Forelimb muscle (tissue), 1 donor: Measurements from ENCODE around the gene TULP4. TPM values are rescaled to one million over a fixed set of nuclear protein-coding genes. Genes with fewer than 3 reads are reported as not detected.
A peak's percentile ranks its signal among the peaks of the same experiment; 100 is the strongest.

ENCODE experiments used
- DNase-seq: peaks from one replicate; pipeline ENCODE4 v3.0.0-alpha.2; 2013; ENCODE audit warnings: low read depth
- polyA plus RNA-seq: library from polyadenylated mRNA; unstranded; fragments of 120-200 nt; gene quantifications from one replicate; pipeline ENCODE4 v1.2.1, GENCODE V29; 2013; ENCODE audit not compliant: insufficient read length

The TULP4 gene
- polyA plus RNA-seq, 1 donor: 16.0 TPM

DNA sequence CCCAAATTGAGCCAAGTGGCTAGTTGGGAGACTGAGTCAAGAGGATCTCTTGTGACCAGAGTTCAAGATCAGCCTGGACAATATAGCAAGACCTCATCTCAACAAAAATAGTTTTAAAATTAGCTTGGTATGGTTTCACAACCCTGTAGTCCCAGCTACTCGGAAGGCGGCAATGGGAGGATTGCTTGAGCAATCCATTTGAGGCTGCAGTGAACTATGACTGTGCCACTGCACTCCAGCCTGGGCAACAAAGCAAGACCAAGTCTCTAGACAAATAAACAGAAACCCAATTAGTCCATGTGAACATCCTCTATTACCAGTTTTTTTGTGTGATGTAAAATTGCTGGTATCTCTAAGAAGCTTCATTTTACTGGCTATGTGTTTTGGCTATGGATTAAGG, 106.2 kb downstream of the TULP4 start:
- DNase-seq: no peak

DNA sequence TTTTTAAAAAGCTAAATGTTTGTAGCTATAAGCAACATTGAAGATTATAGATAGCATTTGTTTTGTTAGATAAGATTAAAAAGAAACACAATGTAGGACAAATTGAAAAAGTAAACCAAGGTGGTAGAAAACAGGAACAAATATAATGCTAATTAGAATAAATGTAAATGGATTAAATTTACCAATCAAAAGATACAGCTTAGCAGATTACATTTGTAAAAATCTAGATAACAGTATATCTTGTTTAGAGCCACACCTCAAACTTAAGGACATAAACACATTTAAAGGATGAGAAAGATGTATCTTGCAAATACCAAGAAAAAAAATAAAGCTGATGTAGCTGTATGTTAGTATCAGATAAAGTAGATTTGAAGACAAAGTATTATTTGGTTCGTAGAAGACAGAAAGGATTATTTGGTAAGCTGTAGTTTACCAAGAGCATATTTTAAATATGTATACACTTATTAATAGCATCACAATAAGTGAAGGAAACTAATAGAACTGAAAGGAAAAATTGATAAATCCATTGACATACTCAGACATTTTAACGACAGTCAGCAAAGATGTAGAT, 107.2 kb downstream of the TULP4 start:
- no peak for DNase-seq

DNA sequence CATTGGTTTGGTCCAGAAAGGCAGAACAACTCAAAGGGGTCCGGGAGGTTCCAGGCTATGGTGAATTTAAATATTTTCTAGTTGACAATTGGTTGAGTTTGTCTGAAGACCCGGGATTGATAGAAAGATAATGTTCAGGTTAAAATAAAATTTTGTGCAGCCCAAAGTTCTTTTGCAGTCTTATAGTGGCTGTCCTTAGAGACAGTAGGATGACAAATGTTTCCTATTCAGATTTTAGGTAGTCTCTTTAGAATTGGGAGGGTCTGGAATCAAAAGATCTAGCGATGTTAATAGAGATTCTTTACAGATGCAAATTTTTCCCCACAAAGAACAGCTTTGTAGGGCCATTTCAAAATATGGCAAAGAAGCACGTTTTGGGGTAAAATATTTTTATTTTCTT, 109.1 kb downstream of the TULP4 start:
- DNase-seq: no peak

DNA sequence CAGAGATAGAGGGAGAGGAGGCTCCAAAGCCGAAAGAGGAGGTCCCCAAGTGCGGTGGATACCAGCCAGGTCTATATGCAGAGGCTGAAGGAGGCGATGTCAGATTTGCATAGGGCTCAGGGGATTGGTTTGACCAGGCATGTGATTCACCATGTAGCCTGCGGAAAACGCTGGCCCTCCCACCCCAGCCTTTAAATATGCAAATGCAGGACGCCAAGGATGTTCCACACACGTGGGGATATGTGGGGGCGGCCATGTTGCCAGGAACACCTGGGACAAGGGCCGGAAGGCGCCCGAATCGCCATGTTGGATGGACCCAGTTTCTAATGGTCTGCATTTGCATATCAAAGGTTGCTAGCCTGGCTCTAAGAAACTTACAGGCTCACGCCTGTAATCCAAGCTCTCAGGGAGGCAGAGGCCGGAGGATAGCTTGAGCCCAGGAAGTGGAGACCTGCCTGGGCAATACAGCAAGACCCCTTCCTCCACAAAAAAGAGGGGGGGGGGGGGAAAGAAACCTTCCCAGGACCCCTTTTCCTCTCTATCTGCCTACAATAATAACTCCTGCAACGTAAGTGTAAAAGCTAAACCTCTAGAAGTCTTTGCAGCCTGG, 110.5 kb downstream of the TULP4 start:
- no peak for DNase-seq

DNA sequence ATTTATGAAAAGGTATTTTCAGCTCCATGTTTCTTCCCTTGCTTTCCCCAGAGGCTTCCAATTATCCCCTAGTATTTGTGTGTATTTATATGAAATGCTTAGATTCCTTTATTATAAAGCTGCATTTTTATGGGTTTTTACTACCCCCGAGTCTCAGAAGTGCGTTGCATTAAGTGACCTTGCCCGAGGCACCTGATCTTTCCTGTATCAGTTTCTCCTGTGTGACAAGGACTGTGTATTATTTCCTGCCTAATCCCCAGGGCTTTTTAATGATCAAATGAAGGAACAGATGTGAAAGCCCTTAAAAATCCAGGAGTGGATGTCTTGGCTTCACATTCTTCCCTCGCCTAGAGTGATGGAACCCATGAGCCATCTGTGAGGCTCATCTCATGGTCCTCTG, 118.8 kb downstream of the TULP4 start:
- DNase-seq: no peak

DNA sequence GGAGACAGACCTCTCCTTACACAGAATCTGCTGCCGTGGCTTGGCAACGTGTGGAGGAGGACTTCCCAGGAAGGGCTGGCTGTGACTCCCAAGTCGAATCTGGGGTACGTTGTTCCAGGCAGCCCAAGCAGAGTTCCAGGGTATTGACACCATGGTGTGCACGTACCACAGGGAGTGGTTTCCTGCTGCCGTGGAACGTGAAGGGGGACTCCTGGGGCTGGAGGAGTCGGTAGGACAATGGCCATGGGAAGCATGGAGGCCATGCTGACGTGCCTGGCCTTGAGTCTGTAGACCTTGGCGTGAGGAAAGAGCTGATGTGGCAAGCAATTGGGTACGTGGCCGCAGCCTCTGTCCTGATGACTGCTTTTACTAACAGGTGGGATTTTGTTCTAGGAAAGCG, 119.3 kb downstream of the TULP4 start:
- no peak for DNase-seq

DNA sequence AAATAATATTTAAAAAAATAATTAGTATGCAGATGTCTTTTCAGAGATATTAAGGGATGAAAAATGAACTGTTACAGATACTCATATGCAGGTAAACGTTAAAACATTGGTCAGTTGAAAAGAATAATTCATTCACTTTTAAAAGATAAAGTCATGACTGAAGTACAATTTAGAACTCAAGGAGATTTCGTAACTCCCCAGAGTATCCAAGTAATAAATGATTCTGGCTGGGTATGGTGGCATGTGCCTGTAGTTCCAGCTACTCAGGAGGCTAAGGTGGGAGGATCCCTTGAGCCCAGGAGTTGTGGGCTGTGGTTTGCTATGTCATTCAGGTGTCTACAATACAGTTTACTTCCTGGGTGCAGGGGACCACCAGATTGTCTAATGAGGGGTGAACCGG, 125.3 kb downstream of the TULP4 start:
- no peak for DNase-seq

DNA sequence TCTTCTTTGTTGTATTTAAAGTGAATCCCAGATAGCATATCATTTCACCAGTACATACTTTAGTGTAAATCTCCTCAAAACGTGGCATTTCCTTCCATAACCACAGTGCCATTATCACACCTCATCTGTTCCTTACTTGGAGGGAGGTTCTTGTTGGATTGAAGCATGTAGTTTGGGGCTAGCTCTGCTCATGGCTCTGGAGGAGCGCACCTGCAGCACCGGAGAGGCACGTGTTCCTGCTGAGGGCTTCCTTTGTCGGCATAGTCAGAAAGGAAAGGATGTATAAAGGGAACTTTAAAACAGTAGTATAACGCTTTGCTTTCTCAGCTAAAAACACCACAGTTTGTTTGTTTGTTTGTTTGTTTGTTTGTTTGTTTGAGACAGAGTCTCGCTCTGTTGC, 126.0 kb downstream of the TULP4 start:
- DNase-seq: no peak

DNA sequence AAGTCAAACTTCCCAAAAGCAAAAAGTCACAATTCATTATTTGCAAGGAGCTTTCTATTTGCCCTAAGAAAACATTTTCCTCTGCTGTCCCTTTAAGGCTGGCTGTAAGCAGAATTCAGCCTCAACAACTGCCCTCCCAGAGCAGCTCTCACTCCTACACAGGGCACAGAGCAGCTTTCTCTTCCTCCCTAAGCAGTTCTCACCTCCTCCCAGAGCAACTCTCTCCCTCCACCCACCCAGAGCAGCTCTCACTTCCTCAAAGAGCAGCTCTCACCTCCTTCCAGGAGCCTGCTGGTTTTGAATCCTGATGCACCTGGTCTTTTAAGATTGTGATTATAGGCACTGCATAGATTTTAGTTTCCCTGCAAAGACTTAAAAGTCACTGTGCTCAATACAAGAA, 127.0 kb downstream of the TULP4 start:
- DNase-seq: no peak

DNA sequence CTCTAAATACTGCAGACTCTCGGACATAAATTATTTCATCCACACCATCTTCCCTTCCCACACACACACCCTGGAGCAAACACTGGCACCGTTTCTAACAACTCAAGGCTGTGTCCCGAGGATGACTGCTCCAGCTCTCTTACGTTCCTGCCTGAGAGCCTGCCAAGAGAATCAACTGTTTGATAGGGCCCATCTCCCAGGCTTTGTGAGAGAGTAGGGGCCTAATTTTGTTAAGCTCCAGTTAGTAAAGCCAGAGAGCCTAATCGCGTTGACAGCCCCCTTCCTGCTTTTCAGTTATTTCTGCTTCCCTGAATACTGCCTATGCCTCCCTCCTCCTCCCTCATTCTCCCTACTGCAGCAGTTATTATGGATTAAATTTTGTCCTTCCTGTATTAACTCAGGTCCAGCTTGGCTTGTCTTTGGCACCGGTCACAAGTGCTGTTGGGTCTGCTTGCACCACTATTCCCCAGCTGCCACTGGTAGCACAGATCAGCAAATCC, 129.5 kb downstream of the TULP4 start:
- peak; percentile 32 for DNase-seq

DNA sequence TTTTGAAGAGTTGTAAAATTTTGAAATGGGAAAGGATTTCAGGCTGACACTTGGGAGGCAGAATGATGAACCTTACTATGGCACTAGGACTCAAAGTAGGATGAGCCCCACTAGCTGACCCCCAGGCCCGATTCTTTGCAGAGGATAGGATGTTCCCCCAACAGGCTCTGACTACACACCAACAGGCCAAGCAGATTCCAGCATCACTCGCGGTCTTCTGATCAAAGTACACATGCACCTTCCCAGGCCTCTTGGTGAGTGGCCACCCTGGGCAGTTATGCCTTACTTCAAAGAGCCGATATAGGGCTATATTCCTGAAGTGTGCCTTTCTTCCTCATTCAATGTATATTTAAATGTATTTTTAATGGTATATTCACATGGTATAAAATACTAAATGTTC, 130.0 kb downstream of the TULP4 start:
- DNase-seq: no peak

DNA sequence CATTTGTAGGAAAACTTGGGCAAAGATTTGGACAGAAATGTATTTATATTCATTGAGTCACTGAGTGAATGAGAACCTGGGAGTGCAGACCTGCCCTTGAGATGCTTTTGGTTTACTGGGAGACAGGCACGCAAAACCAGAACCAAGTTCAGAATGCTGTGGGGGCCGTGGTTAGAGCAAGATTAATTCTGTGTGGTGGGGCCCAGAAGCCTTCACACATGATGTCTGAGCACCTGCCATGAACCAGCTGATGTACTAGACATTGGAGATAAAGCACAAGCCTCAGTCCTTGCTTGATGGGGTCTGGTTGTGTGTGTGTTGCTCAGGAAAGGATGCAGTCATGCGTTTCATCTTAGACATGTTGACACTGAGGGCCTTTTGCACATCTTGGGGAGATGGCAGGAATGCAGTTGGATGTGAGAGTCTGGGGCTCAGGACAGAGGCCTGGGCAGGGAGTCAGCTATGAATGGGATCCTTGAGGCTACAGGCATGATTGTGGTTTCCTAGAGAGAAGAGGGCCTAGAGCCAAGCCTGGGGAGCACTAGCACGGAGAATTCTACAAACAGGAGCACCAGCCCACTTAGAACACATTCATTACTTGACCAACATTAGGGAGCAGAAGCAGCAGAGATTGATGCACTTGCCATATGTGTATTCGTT, 133.3 kb downstream of the TULP4 start:
- DNase-seq: no peak

DNA sequence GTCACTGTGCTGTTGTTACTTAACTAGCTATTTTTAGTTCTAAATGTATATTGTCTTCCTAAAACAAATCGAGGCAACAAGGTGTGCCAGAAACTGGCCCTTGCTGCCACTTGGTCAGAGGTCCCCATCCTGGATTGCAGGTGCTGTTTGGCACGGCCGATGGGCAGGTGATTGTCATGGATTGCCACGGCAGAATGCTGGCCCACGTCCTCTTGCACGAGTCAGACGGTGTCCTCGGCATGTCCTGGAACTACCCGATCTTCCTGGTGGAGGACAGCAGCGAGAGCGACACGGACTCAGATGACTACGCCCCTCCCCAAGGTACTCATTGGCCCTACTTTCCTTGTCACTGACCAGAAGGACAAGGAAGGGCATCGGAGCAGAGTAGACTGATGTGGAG, 136.6 kb downstream of the TULP4 start:
- no peak for DNase-seq

DNA sequence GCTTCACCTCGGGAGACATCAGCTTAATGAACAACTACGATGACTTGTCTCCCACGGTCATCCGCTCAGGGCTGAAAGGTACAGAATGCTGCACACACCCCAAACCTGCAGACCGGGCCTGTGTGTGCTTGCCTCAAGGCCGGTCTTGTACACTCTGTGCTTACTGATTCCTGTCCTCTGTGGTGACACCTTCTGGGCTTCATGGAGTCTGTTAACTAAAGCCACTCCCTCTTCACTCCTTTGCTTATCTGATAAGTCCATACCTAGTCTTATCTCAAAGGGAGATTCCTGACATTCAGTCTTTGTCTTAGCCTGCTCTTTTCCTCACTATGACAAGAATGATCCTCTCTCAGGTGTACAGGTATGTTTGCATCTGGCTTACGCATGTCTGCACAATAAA, 139.9 kb downstream of the TULP4 start:
- DNase-seq: no peak

DNA sequence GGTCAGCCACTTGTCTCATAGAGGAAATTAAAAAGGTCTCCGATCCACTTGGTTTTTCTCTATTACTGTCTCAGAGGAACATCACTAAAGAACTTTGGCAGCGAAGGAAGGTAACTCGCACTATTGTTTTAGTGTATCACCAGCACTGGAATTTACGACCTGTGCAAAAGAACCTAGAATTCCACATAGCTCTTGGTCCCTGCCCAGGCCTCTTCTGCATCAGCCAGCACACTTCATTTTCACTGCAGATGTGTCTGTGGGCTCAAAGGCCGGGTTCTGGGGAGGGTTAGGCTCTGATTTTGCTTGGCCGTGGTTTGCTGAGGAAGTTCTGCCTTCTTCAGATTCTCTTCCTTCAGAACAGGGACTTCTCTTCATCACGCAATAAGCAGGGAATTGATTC, 144.9 kb downstream of the TULP4 start:
- no peak for DNase-seq

DNA sequence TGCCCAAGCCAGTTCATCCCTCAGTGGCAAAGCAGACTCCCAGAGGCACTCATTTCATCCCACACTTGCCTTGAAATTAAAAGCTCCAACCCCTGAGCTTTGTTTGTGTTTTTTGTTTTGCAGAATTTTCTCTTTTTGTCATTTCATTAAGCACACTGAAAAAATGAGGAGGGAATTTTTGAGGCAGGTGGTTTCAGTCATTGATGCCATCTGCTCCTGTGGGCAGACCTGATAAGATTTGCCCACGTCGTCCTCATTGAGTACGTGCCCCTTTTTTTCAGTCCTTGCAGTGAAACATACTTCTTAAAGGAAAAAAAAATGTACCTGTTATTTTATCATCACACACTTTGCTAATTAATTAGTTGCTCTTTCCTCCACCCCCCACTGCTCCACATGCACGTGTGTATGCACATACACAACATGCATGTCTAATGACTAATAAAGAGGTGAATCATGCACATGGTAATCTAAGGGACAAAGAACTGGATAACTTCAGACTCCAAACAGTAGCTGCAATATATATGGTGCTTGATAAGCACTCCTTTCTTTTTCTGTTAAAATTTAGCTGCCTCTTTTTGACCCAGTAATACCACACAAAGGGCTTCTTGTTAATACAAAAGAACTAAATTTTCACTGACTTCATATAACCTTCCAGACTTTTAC, 145.5 kb downstream of the TULP4 start:
- DNase-seq: no peak

DNA sequence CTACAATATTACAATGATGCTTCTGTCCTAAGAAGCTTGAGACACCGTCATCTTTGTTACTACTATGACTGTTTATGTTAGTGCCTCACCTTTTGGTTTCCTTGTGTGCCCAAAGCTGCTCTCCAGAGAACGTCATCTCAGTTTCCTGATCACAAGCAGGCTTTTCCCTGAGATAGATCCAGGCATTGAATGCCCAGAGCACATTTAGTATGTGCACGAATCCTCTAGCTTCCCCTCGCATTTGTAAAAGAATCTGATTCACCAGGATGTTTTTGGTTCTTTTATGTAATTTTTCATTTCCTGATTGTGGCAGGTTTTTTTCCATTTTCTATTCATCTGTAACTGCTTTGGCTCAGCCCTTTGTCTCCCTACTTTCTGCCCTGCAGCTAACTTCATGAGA, 147.5 kb downstream of the TULP4 start:
- no peak for DNase-seq

DNA sequence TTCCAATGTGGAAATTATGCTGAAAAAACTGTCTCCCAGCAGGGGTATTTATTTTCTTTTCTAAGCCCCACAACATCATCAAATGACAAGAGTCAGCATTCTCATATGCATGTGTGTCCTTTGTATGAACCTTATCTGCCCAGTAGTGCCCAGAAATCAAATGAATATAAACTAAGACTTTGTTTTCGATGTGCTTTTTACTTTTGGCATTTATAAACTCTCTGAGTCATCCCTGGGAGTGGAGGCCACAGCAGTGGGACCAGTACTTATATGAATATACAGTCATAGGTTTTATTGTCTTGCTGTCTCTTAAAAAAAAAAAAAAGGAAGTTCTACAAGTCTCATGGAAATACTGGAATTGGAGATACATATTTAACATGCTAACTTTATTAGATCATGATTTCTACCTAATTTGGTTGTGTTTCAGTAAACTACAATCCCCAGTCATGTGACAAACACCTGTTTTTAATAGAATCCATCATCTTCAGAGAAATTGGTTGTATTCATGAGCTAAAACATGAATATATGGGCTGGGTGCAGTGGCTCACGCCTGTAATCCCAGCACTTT, 148.4 kb downstream of the TULP4 start:
- DNase-seq: no peak

DNA sequence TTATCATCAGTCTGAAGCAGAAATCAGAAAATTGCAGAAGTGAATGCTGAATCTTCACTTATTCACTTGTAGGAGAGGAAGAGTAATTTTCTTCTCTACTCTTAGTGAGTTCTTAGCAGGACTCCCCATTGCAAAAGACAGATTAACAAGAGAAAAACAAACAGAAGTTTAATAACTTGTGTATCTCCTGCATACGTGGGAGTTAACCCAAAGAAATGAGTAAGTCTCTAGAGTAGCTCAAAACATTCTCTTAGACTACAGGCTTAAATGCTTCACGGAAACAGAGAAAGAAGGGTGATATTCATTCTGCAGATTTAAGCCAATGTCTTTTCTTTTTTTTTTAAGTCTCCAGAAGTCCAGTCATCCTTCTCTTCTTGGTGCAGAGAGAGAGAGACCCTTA, 149.7 kb downstream of the TULP4 start:
- DNase-seq: no peak

DNA sequence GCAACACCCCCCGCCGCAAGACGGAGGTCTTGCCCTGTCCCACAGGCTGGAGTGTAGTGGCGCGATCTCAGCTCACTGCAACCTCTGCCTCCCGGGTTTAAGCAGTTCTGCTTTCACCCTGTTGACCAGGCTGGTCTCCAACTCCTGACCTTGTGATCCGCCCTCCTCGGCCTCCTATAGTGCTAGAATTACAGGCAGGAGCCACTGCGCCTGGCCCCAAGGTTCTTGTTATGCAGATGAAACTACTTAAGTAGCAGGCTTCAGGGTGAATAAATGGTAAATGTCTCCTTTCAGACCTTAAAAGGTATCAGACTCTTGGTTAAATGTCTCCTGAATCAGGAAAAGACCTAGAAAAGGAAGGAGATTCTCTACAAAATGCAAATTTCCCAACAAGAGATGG, 152.2 kb downstream of the TULP4 start:
- no peak for DNase-seq

DNA sequence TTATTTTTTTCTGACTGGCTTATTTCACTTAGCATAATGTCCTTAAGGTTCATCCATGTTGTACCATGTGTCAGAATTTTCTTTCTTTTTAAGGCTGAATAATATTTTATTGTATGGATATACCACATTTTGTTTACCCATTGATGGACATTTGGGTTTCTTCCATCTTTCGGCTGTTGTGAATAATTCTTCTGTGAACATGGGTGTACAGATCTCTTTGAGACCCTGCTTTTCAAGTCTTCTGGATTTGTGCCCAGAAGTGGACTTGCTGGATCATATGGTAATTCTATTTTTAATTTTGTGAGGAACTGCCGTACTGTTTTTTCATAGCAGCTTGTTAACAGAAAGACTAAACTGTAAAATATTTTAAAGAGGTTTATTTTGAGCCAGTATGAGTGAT, 153.0 kb downstream of the TULP4 start:
- DNase-seq: no peak

DNA sequence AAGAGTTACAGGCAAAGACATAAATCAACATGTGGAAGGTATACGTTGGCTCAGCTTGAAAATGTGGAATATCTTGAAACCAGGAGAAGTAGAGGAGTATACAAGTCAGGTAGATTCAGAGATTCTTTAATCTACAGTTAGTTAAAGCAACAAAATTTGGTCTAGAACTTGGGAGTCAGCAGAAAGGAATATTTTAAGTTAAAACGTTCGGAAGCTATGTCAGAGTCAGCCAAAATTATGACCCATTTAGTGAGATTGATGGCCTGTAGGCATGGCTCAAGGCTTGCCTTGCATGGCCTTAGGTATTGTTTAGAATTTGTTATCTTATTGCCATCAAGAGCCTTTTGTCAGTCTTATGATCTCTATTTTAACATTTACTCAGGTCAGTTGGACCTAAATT, 153.5 kb downstream of the TULP4 start:
- DNase-seq: no peak

DNA sequence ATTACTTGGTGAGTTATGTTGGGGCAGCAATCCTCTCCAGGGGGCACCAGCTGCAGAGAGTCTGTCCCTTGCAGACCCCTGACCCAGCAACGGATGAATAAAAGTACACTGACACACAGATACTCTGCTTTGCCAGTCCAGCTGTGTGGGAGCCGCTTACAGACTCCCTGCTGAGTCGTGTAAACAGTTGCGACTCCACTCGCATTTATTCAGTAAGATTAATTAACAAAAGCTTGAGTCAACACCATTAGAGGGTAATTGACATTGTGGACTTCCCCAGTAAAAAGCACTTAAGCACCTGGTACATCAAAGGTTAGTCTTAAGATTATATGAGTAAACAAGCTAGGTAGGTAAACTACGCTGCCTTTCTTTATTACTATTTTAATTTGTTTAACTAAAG, 155.7 kb downstream of the TULP4 start:
- no peak for DNase-seq
